Stimulated activated CD8-positive, alpha-beta memory T cell treated with anti-CD3 and anti-CD28 coated beads, Interleukin-12 subunit alpha, Interleukin-12 subunit beta, amount 100 ng/mL, for 24 hours (primary cell): Measurements from ENCODE around the gene ABI3BP.

ENCODE experiments used
- DNase-seq: peaks from one replicate; pipeline ENCODE4 v3.0.0-alpha.2; 2020; ENCODE audit errors: extremely low read depth

Gene ABI3BP

GRCh38 chr3:100775669-100776068, 217.6 kb downstream of the ABI3BP start:
- DNase-seq, result no peak

DNA sequence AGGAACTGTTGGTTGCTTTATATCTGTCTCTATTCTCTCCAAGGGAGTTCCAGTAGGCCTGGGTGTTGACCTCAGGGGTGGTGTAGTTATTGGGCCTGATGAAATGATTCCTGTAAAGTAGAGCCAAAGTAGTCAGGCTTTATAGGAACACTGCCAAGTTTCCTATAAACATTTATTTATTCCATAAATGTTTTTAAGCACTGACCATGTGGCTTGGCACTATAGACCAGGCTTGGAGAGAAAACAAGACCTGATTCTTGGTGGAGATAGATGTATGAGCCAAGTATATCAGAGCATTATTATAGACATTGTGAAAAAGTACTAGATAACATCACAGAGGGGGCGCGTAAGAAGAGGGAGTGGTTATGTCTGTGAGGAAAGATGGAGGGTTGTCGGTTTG, 218.0 kb downstream of the ABI3BP start:
- DNase-seq, result no peak

- no peak for DNase-seq
These were observed 223.5 kb downstream of the ABI3BP start for GRCh38 chr3:100769693-100770092.

DNA sequence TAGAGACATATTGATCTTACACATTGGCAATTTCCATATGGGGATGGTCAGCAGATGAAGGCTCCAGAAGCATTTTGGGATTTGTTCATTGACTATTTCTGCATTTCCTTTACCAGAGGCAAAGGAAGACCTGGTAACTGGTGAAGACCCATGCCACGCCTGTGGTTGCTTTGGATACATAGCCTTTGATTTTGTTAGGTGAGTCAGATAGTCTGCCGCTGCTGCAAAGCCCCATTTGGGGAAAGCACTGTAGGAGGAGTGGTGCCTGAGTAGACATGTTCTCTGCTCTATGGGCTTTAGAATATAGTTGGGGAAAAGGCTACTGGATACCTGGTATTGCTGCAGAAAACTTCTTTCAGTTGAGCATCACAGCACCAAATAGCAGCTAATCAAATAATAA, 227.2 kb downstream of the ABI3BP start:
- no peak for DNase-seq

DNA sequence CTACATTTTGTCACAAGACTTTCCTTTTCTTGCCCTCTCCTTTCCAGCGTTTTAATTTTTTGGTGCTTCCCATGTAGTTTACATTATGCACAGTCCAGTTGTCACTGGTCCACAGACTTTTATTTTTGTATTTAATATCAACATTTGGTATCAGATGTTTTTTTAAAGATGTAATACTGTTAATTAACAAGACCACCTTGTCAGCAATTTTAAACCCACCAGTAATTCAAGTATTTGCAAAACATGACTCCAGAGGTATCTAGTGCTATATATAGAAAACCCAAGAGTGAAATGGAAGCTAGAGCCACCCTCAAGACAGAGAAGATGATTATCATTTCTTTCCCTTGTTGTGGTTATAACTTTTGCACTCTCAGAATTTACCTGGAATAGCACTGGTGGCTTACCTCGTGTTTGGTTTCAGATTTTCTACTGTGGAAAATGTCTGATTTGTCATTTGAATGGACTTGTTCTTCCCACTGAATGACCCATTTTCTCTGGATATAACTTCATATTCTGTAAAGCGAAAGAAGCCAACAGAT, 227.7 kb downstream of the ABI3BP start:
- DNase-seq, result no peak

- no peak for DNase-seq
These were observed 231.3 kb downstream of the ABI3BP start for GRCh38 chr3:100761951-100762350.

- no peak for DNase-seq
These were observed 231.8 kb downstream of the ABI3BP start for GRCh38 chr3:100761211-100761942.

DNA sequence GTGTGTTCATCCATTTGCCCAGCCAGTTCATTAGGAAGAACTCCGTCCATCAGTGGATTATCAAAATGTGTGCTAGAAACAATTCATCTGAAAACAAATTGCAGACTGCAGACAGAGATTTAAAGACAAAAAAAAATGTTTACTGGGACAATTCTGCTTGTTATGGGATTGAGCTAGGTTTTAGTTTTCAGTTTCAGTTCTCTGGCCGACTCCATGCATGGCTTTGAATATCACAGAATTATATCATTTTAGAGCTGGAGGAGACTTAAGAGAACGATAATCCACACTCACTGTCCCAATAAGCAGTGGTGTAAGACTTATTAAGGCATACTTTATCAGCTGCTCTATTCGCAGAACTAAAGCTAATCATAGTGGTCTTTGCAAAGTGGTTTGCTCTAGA, 232.8 kb downstream of the ABI3BP start:
- no peak for DNase-seq

- DNase-seq, result no peak
These were observed 233.3 kb downstream of the ABI3BP start for GRCh38 chr3:100759950-100760349.

GRCh38 chr3:100759159-100759558, 234.1 kb downstream of the ABI3BP start:
- no peak for DNase-seq

GRCh38 chr3:100756441-100756840, 236.8 kb downstream of the ABI3BP start:
- DNase-seq, result no peak

DNA sequence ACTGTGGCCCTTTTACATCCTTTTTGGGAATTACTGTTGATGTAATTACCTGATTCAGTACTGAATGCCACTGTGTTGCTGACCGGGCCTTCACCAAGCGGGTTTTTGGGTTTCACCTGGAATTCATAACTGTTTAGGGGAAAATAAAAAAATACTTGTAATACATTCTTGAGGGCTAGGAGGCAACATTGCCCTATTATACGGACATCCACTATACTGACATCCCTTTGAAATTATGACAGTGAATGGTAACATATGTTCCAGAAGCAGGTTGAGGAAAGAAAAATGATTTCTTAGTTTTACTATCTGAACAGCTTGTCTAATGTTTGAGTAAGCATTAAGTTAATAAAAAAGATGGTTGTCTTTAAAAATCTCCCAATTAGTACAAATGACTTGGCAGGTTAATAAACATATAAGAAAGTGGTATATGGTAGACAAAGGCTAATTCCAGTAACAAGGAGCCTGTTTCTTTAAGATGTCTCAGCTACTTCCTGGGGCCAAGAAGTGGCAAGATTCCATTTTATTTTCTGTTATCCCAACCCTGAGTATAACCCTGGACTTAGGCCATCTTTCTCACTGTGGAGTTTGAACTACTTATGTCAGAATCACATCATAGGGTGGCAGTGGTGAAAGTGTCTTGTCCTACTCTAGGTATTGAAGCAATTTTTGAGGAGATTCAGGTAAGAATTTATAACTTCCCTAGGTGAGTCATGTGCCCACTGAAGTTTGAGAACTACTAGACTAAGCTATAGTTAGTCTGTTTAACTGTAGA, 238.5 kb downstream of the ABI3BP start:
- DNase-seq, result no peak

- DNase-seq, result no peak
These were observed 239.4 kb downstream of the ABI3BP start for GRCh38 chr3:100753846-100754245.

DNA sequence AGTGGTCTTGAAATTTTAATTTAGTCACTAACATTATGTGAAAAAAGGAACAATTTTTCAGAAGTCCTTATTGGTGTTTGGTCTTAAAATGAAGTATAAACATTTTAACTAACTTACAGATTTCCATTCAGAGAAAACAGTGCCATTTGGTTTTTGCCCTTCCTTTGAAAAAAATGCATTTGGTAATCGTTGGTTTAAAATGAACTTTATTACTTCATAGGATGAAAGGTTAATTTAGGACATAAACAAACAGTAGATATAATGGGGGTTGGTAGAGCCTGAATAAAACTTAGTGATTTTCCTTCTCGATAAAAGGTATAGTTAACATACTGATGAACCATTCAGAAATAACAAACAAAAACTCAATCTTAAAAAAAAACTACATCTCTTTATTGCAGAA, 244.3 kb downstream of the ABI3BP start:
- no peak for DNase-seq

DNA sequence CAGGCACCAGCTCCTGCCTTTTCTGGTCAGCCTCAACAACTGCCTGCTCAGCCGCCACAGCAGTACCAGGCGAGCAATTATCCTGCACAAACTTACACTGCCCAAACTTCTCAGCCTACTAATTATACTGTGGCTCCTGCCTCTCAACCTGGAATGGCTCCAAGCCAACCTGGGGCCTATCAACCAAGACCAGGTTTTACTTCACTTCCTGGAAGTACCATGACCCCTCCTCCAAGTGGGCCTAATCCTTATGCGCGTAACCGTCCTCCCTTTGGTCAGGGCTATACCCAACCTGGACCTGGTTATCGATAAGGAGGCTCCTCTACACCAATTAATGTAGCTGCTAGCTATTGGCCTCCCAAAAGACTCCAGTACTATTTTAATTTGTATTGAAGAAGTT, 245.0 kb downstream of the ABI3BP start:
- DNase-seq, result no peak

- DNase-seq, result no peak
These were observed 247.1 kb downstream of the ABI3BP start for GRCh38 chr3:100746092-100746491.

DNA sequence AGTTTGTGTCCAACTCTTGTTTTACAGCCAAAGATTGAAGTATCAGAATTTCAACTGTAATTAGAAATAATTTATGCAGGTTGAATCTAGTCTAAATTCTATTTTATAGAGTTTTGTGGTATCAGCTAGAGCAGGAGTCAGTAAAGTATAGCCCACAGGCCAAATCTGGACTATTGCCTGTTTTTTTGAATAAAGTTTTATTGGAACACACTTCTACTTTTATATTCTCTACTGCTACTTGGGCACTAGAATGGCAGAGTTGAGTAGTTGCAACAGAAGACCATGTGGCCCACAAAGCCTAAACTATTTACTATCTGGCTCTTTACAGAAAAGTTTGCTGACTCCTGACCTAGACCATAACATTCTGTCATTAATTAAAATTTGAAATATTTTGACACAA, 247.6 kb downstream of the ABI3BP start:
- no peak for DNase-seq

- no peak for DNase-seq
These were observed 248.6 kb downstream of the ABI3BP start for GRCh38 chr3:100744671-100745070.

DNA sequence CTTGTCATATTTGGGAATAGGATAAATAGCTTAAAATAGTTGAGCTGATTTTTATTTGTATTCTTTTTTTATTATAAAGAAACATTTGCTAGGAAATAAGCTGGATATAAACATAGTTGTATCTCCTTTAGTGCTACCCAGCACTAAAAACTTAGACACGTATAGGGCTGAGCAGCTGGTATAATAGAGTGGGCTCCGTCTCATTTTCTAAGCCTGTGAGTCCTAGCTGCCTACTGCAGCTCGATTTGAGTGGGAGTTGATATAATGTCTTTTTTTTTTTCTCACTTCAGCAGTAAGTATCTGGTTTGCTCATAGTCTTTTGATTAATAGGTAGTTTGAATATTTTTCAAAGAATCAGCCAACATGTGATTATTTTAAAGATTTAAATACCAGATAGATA, 249.7 kb downstream of the ABI3BP start:
- DNase-seq, result no peak

- DNase-seq, result no peak
These were observed 253.0 kb downstream of the ABI3BP start for GRCh38 chr3:100740207-100740606.

- DNase-seq, result no peak
These were observed 255.9 kb downstream of the ABI3BP start for GRCh38 chr3:100737334-100737733.

DNA sequence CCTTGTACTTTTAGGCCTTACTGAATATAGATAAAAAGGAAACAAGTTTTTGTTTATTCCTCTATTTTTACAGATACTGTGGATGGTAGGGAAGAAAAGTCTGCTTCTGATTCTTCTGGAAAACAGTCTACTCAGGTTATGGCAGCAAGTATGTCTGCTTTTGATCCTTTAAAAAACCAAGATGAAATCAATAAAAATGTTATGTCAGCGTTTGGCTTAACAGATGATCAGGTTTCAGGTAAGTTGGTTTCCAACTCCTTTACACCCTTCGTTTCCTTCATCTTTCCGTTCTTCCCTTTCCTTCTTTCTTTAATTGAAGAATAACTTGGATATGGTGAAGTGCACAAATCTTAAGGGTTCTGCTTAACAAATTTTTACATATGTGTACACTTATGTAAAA, 260.8 kb downstream of the ABI3BP start:
- no peak for DNase-seq

DNA sequence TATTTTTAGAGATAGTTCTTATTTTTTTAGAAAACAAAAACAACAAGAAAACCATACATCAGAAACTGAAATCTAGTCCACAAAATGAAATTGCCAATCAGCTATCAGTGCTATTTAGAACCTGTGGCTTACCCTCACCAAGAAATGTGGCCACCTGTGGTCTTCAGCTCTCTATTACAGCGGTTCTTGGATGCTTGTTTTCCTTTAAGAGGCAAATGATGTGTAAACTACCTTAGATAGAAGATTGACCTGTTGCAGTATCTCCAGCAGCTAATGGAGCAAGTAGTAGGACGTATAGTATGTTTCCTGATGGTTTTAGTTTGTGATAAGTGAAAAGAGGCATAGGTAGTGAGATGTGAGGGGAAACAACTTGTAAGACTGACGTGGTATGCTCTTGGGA, 262.7 kb downstream of the ABI3BP start:
- DNase-seq, result no peak
